Endodermal cell (in vitro differentiated cells): ENCODE data around the gene GPRIN2. TPM values are rescaled to one million over a fixed set of nuclear protein-coding genes. Genes with fewer than 3 reads are reported as not detected.

Experiments
- DNase-seq: peaks from one replicate; pipeline ENCODE4 v3.0.0-alpha.2; 2017
- H3K27ac ChIP-seq: 2 replicates; pipeline ENCODE4 v1.5.1; 2013; ENCODE audit warnings: mild to moderate bottlenecking, low read depth, low read length, moderate library complexity
- H3K27me3 ChIP-seq: 2 replicates; pipeline ENCODE4 v1.6.1; 2013; ENCODE audit warnings: mild to moderate bottlenecking, low read length, moderate library complexity; ENCODE audit not compliant: insufficient read depth, control insufficient read depth, poor library complexity, severe bottlenecking
- H3K36me3 ChIP-seq: 2 replicates; pipeline ENCODE4 v1.7.0; 2013; ENCODE audit warnings: mild to moderate bottlenecking, low read length, moderate library complexity; ENCODE audit not compliant: control insufficient read depth, insufficient read depth
- H3K4me1 ChIP-seq: one replicate; pipeline ENCODE4 v1.7.0; 2013; ENCODE audit warnings: low read length; ENCODE audit not compliant: control insufficient read depth, insufficient read depth
- H3K4me3 ChIP-seq: 2 replicates; pipeline ENCODE4 v1.5.1; 2013; ENCODE audit warnings: mild to moderate bottlenecking, low read length, moderate library complexity
- H3K9ac ChIP-seq: 2 replicates; pipeline ENCODE4 v1.6.1; 2013; ENCODE audit warnings: mild to moderate bottlenecking, low read length, moderate library complexity; ENCODE audit not compliant: poor library complexity, severe bottlenecking; ENCODE audit errors: extremely low read depth
- H3K9me3 ChIP-seq: 2 replicates; pipeline ENCODE4 v1.6.1; 2013; ENCODE audit warnings: mild to moderate bottlenecking, low read length, moderate library complexity; ENCODE audit not compliant: control insufficient read depth
- H3K27ac Mint-ChIP-seq: 2 replicates; pipeline ENCODE4 v1.8.0; 2020; ENCODE audit warnings: mixed read lengths
- H3K27me3 Mint-ChIP-seq: 2 replicates; pipeline ENCODE4 v1.8.0; 2021; ENCODE audit warnings: mild to moderate bottlenecking, mixed read lengths; ENCODE audit not compliant: insufficient read depth
- H3K36me3 Mint-ChIP-seq: 2 replicates; pipeline ENCODE4 v1.8.0; 2020; ENCODE audit warnings: low read depth, mixed read lengths
- H3K4me1 Mint-ChIP-seq: 2 replicates; pipeline ENCODE4 v1.8.0; 2020; ENCODE audit warnings: mixed read lengths
- H3K4me3 Mint-ChIP-seq: 2 replicates; pipeline ENCODE4 v1.8.0; 2020; ENCODE audit warnings: mild to moderate bottlenecking, moderate library complexity, mixed read lengths
- H3K9me3 Mint-ChIP-seq: 2 replicates; pipeline ENCODE4 v1.8.0; 2020; ENCODE audit warnings: mild to moderate bottlenecking, mixed read lengths
- WGBS, 2 experiments: methylation state at CpG; one replicate each; pipeline versions ENCODE4 v1.1.5 to v1.1.7; 2013; ENCODE audit warnings: missing lambda C conversion rate in 2 of 2, mixed read lengths in 1 of 2; ENCODE audit not compliant: insufficient coverage in 1 of 2, insufficient read length in 1 of 2; 5-methylcytosine and 5-hydroxymethylcytosine counted together
- total RNA-seq, 2 donors: library from RNA; stranded (reverse); fragmentation: NEBNext Ultra II Directional in 1 of 2; extraction: Animal tissue kit (Norgen Biotek cat#: 25700) in 1 of 2; gene quantifications; 2 replicates in 1 of 2; 3 replicates in 1 of 2; pipeline ENCODE4 v1.2.1, GENCODE V29; 2021
- TF ChIP-seq, protein P1 (sequence below): fragments of 200-600 bp; sonication (generic); conservative IDR thresholded peaks from 2 replicates; pipeline ENCODE4 v1.5.0; 2021; ENCODE audit warnings: antibody characterized with exemption, mild to moderate bottlenecking

Gene GPRIN2
- total RNA-seq, 2 donors from 2014 or later: 16.1 to 25.2 TPM

DNA sequence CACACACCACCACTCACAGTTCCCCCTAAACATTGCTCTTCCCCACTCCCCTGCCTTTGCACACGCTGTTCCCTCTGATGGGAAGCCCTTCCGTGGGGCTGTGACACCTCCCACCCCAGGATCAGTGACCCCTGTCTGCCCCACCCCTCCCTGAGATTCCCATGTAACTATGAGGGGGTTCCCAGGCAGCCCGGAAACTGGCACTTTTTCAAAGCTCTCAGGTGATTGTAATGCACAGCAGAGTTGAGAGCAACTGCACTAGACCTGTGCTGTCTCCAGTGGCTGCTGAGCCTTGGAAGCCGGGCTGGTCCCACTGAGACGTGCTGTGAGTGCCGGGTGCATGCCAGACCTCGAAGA, 29.8 kb downstream of the GPRIN2 start:
- no peak overlapping the region for H3K4me3 Mint-ChIP-seq
- H3K36me3 Mint-ChIP-seq: no peaks in the 10 kb centered on the region
- Histone ChIP-seq H3K4me1 (no peaks in the 10 kb centered on the region), H3K4me3 (no peak overlapping the region), H3K27ac (no peak overlapping the region), H3K9ac (no peak overlapping the region), H3K9me3 (no peaks in the 10 kb centered on the region), H3K36me3 (no peaks in the 10 kb centered on the region), H3K27me3 (no peaks in the 10 kb centered on the region)
- no peaks in the 10 kb centered on the region for H3K4me1 Mint-ChIP-seq
- 82 to 91% methylated on average over 4 to 7 of the region's 7 CpGs for WGBS, 2 experiments
- TF ChIP-seq, protein P1, sequence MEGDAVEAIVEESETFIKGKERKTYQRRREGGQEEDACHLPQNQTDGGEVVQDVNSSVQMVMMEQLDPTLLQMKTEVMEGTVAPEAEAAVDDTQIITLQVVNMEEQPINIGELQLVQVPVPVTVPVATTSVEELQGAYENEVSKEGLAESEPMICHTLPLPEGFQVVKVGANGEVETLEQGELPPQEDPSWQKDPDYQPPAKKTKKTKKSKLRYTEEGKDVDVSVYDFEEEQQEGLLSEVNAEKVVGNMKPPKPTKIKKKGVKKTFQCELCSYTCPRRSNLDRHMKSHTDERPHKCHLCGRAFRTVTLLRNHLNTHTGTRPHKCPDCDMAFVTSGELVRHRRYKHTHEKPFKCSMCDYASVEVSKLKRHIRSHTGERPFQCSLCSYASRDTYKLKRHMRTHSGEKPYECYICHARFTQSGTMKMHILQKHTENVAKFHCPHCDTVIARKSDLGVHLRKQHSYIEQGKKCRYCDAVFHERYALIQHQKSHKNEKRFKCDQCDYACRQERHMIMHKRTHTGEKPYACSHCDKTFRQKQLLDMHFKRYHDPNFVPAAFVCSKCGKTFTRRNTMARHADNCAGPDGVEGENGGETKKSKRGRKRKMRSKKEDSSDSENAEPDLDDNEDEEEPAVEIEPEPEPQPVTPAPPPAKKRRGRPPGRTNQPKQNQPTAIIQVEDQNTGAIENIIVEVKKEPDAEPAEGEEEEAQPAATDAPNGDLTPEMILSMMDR: no peak
- DNase-seq: peak; percentile 66
- H3K27ac Mint-ChIP-seq: no peak overlapping the region
- no peaks in the 10 kb centered on the region for H3K9me3 Mint-ChIP-seq
- H3K27me3 Mint-ChIP-seq: peaks cover 2% of the 10 kb centered on the region

DNA sequence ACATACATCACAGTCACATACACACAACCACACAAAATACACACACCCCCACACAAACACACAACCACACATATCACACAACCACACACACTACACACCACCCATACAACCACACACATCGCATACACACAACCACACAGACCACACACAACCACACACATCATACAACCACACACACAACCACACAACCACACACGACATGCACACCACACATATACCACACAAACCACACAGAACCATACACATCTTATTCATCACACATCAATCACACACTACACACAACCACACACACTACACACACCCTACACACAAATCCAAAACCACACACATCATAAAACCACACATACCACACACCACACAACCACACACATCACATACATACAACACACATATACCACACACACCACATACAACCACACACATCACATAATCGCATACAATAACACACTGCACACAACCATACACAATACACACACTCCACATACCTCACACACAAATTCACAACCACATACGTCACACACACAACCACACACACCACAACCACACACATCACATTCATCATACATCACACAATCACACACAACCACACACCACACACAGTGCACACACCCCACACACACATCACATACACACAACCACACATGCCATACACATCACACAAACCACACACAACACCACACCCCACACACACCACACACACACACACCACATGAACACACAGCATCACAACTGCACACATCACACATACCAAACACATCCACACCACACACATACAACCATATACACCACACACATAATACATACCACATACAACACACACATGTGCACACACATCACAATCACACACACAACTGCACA, 30.4 kb downstream of the GPRIN2 start:
- Histone ChIP-seq H3K27ac (no peak overlapping the region), H3K9ac (no peak overlapping the region), H3K36me3 (no peaks in the 10 kb centered on the region), H3K27me3 (no peaks in the 10 kb centered on the region), H3K4me3 (no peak overlapping the region), H3K9me3 (no peaks in the 10 kb centered on the region), H3K4me1 (no peaks in the 10 kb centered on the region)
- TF ChIP-seq, protein P1: no peak
- Mint-ChIP-seq H3K36me3 (no peaks in the 10 kb centered on the region), H3K4me1 (no peaks in the 10 kb centered on the region), H3K27ac (no peak overlapping the region), H3K27me3 (peaks cover 2% of the 10 kb centered on the region), H3K4me3 (no peak overlapping the region), H3K9me3 (no peaks in the 10 kb centered on the region)
- WGBS, 2 experiments: 87 to 91% methylated on average over 3 to 4 of the region's 4 CpGs
- DNase-seq: peak; percentile 15

DNA sequence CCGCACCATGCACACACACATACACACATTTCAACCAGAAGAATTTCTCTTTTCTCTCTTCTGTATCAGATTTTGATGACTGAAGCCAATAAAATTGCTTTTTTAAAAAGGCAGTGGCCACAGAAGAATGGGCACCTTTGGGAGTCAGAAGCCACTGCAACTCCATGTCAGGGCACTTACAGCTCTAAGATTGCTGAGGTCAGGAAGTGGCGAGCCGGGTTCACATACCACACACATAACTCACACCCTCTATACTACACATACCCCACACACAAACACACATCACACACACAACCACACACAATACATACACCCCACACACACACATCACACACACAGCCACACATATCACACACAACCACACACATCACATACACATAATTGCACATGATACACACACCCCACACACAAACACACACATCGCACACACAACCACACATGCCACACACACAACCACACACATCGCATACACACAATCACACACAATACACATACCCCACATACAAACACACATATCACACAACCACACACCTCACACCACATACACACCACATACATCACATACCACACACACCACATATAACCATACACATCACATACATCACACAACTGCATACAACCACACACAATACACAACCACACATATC, 31.2 kb downstream of the GPRIN2 start:
- Mint-ChIP-seq H3K9me3 (no peaks in the 10 kb centered on the region), H3K27ac (no peak overlapping the region), H3K4me3 (no peak overlapping the region), H3K36me3 (no peaks in the 10 kb centered on the region), H3K27me3 (no peaks in the 10 kb centered on the region), H3K4me1 (no peaks in the 10 kb centered on the region)
- no peaks in the 10 kb centered on the region for H3K4me1 ChIP-seq
- DNase-seq: peak; percentile 44
- H3K36me3 ChIP-seq: no peaks in the 10 kb centered on the region
- H3K27ac ChIP-seq: peak overlapping the region; percentile 16
- H3K9me3 ChIP-seq: no peaks in the 10 kb centered on the region
- WGBS, 2 experiments: 79 to 97% methylated on average over 5 of the region's 5 CpGs
- H3K27me3 ChIP-seq: no peaks in the 10 kb centered on the region
- H3K4me3 ChIP-seq: no peak overlapping the region
- no peak overlapping the region for H3K9ac ChIP-seq
- TF ChIP-seq, protein P1: no peak
